K562 (cell line): ENCODE data around the gene SMIM10.

Source experiments
- CEBPB ChIP-seq: fragments of 450-650 bp; IDR thresholded peaks from 2 replicates; pipeline ENCODE4 v1.6.1; 2016; ENCODE audit warnings: missing genetic modification characterization, missing compliant biosample characterization
- CTCF ChIP-seq, 3 experiments: IDR thresholded peaks in 2 of 3; conservative IDR thresholded peaks in 1 of 3; 2 replicates each; pipeline ENCODE4 v1.5.1; 2011 to 2012; ENCODE audit warnings: low read length in 3 of 3, mild to moderate bottlenecking in 3 of 3, control low read depth in 2 of 3, improper control_type of control experiment in 1 of 3, inconsistent platforms in 1 of 3, low read depth in 1 of 3, mixed read lengths in 1 of 3, moderate library complexity in 1 of 3; ENCODE audit not compliant: insufficient read depth in 2 of 3
- ELF4 ChIP-seq: fragments of 450-650 bp; formaldehyde crosslinking; IDR thresholded peaks from 2 replicates; pipeline ENCODE4 v1.4.0; 2022; ENCODE audit warnings: missing genetic modification characterization
- FOSL1 ChIP-seq: fragments of 200-800 bp; sonication (Bioruptor generic); conservative IDR thresholded peaks from 2 replicates; pipeline ENCODE4 v1.6.1; 2016; ENCODE audit warnings: missing genetic modification characterization, missing compliant biosample characterization
- SMARCC2 ChIP-seq: fragments of 450-650 bp; IDR thresholded peaks from 2 replicates; pipeline ENCODE4 v1.6.1; 2017; ENCODE audit warnings: antibody characterized with exemption, moderate library complexity, mild to moderate bottlenecking, low read depth
- ZNF263 ChIP-seq: sonication (generic); formaldehyde crosslinking; IDR thresholded peaks from 2 replicates; pipeline ENCODE4 v1.8.0; 2022; ENCODE audit warnings: mild to moderate bottlenecking, missing genetic modification reagents, borderline replicate concordance

GRCh38 chrX:134949271-134949670 is 41.5 kb upstream of the SMIM10 start:
- no peak for TF ChIP-seq CTCF (IDR thresholded peaks at IDR 0.05 in 2 of 3, conservative IDR thresholded peaks at IDR 0.05 in 1 of 3; ENCODE audit: insufficient read depth in 2 of 3, low read depth in 1 of 3, low read length in 3 of 3)
- TF ChIP-seq FOSL1: peak; percentile 3; the same call in 1 of the 2 replicates
- no peak for TF ChIP-seq CEBPB (tag)
- TF ChIP-seq ZNF263: no peak
- no peak for TF ChIP-seq SMARCC2
- TF ChIP-seq ELF4 (CRISPR knock-in tag): no peak
